ENCODE measurements around the gene DNAJC8.

DNAJC8 gene

DNA sequence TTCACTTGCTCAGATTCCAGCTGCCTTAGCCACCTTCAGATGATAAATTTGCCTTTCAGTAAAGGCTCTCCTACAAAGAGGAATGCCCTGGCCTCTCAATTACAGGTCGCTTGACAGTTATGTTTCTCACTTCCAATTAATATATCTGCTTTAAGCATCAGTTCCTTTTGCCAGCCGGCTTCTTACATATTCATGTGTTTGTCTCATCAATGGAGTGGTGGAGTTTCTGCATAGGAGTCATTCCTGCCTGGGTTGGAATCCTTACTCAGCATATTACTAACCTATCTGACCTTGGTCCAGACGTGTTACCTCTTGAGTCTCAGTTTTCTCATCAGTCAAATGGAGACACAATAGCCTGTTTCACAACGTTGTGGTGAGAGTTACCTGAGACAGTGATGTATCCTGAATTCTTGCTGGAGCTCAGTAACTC is 17.1 kb upstream of the DNAJC8 start:
- DNase-seq (ENCODE audit: low read depth, low spot score): no peak

DNA sequence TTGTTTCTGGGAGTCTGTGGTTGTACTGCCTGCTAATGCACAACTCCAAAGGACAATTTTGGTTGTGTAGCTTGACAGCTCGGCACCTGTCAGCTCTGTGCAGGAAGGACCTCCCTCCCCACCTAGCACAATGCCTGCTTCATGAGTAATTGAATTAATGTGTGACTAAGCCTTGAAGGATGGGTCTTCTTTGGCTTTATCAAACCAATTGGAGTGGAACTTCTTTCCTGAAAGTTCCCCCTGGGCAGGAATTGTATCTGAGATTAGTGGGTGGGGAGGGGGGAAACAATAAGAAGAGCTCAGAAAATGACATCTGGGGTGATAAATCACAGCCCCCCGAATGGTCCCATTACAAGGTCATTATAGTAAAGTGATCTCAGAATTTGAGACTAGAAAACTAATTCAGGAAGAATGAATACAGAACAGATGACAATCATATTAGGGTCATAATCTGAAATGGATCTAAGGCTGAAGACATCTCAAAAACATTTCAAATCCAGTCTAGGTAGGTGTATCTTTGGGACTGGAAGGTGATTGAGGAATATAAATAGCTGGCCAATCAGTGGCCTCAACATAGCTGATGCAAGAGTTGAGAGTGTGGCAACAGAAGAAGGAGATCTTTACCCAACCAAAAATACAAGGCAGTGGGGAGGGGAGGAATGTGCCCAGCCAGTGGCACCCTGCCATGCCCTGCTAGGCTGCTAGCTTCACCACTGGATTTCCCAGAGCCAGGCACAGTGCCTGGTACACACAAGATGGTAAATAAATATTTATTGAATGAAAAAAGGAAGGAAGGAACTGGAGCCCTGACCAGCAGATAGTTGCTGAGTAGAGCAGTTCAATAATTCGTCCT is 16.4 kb upstream of the DNAJC8 start:
- DNase-seq (ENCODE audit: low read depth, low spot score): no peak

DNA sequence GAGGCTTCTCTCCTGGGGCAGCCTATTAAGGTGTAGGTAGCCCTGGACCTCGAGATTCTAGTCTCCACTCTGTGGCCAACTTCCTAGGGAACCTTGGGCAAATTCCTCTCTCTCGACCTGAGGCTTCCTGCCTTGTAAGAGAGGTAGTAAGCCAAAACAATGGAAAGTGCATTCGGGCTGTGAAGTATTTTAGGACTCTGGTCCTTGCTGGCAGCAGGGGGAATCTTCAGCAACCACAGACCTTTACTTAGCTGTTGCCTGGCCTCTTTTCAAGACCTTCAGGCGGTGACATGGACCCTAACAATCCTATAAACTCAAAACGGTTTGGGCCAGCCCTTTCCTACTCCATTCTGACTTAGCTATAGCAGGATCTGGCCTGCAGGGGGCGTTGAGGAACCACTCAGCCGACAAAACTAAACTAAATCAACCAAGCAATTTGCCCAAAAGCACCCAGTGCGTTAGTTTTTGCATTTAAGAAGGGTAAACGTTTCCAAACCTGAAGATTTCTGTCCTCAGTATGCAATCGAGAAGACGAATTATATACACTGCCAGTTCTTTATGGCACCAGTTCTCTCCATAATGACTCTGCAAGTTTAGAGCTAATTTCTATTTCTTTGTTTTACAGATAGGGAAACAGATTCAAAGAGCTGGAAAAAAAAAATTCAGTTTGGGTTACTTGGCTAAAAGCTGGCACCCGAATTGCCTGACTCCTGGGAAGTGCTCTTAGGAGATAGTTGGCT is 15.6 kb upstream of the DNAJC8 start:
- peak; percentile 63 for DNase-seq (ENCODE audit: low read depth, low spot score)

DNA sequence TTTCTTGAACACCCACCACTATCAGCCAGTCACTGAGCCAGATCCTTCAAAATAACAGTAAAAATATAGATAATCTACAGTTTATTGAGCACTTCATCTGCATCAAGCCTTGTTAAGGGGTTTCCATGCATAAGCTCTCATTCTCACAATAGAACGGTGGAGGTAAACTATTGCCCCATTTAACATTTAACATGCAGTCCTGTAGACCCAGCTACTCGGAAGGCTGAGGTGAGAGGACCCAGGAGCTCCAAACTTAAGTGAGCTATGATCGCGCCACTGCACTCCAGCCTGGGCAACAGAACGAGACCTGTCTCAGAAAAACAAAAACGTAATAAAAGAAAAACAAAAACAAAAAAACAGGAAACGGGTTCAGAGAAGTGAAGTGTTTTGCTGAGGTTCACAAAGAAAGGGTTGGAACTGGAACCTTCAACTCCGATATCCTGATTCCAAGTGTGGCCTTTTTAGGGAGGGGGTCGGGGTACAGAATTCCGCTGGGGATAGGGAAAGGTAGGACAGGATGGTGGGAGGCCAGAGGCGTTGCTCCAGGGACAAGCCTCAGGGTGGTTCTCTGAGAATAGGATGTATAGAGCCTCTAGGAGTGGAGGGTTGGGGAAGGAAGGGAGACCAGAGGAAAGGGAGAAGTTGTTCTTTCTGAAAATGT is 14.9 kb upstream of the DNAJC8 start:
- DNase-seq (ENCODE audit: low read depth, low spot score): no peak

DNA sequence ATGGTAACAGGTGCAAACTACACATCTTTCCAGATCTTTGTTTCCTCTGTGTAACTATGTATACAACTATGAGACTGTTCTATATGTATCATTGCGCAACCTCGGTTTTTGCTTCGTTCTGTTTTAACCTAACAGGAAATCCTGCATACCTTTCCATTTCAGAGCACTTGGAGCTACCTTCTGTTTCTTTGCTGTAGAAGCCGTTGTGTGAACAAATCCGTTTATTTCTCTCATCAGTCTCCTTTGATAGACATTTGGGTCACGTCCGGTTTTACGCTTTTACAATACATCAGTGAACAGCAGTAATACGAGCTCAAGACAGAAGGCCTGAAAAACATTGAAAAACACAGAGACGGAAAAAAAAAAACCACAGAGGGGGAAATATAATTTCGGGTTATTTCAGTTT is 13.6 kb upstream of the DNAJC8 start:
- no peak for DNase-seq (ENCODE audit: low read depth, low spot score)

DNA sequence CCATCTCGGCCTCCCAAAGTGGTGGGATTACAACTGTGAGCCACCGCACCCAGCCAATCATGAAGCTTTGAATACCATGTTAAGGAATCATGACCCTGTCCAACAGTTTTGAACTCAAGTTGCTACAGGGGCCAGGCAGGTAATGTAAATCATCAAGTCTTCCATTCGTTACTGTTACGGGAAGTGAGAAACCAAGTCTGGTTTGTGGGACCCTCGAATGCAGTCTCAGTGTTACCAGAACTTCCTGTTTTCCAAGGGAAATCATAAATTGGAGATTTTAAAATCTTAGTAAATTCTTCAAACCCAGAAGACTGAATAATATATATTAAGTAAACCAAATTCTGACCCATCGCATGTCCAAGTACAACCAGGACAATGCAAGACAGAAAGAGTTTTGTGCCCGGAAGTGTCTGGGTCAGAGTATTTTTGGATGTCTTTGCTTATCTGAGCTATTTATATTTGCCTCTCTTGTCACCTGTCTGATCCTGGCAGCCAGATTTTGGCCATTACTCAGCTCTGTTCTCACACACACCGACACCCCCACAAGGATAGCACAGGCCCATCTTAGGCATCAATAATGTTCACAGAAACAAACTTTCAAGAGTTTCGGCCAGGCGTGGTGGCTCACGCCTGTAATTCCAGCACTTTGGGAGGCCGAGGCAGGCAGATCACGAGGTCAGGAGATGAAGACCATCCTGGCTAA is 11.9 kb upstream of the DNAJC8 start:
- no peak for DNase-seq (ENCODE audit: low read depth, low spot score)

DNA sequence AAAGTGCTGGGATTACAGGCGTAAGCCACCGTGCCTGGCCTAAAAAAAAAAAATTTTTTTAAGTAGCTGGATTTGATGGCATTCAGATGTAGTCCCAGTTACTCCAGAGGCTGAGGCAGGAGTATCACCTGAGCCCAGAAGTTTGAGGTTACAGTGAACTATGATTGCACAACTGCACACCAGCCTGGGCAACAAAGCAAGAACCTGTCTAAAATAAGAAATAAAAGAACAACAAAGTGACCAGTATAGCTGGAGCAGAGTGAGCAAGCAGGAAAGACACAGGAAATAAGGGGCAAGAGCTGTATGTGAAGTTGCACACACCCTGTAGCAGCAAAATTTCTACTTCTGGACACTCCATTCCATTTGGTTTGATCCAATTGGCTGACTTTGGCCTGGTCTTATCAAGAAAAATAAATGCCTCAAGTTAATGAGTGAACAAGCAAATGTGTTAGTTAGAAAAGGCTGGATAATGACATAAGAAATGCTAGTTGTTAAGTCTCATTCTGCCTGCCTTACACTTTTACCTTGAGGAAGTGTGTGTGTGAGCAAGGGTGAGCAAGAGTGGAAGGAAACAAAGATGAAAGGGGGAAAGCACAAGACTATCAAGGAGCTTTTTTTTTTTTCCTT is 11.0 kb upstream of the DNAJC8 start:
- DNase-seq (ENCODE audit: low read depth, low spot score): no peak

DNA sequence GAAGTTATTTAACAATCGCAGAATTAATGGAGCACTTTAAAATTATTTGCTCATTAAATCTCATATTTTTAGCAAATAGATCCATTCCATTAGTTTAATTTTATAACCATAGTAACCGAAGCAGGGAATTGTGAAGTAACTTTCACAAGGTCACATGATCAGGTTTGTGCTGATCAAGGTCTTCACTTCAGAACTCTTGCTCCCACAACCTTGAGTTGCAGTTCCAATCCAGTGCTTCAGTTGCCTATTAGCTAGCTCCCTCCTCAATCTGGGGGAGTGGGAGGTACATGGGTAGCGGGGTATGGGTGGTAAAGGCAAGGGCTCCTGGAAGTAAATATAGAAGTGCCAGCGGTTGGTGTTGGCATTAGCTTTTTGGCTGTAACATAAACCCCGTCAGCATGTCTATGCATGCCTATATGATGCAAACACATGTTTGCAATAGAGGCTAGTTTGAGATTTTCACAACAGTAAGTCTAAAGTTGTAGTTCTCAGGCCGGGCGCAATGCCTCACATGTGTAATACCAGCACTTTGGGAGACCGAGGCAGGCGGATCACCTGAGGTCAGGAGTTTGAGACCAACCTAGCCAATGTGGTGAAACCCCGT is 8.9 kb upstream of the DNAJC8 start:
- DNase-seq (ENCODE audit: low read depth, low spot score): no peak

DNA sequence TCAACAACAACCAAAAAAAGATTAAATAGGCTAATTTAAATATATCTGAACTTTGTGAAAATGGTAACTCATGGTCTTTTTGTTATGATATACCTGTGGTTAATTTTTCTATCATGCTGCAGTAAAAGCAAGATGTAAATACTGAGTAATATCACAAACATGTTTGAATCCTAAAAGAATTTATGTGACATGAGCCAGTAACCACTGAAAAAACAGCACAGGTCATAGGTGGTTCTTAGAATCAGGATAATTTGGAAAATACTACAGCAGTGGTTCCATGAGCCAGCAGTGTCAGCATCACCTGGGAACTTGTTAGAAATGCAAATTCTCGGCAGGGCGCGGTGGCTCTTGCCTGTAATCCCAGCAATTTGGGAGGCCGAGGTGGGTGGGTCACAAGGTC is 7.2 kb upstream of the DNAJC8 start:
- DNase-seq (ENCODE audit: low read depth, low spot score): no peak

DNA sequence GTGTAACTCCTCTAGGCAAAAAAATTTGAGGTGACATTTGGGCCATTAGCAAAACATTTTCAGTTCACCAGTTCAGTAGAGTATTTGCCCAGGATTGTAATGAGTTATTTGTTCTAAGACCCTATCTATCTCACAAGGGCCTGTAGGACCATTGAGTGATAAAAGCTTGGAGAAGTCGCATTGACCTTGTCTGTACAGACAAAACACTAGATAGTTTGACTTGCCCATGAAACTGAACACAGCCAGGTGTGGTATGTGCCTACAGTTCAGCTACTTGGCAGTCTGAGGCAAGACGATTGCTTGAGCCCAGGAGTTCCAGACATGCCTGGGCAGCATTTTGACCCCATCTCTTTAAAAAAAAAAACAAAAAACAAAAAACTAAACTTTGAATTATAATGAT is 6.2 kb upstream of the DNAJC8 start:
- no peak for DNase-seq (ENCODE audit: low read depth, low spot score)

DNA sequence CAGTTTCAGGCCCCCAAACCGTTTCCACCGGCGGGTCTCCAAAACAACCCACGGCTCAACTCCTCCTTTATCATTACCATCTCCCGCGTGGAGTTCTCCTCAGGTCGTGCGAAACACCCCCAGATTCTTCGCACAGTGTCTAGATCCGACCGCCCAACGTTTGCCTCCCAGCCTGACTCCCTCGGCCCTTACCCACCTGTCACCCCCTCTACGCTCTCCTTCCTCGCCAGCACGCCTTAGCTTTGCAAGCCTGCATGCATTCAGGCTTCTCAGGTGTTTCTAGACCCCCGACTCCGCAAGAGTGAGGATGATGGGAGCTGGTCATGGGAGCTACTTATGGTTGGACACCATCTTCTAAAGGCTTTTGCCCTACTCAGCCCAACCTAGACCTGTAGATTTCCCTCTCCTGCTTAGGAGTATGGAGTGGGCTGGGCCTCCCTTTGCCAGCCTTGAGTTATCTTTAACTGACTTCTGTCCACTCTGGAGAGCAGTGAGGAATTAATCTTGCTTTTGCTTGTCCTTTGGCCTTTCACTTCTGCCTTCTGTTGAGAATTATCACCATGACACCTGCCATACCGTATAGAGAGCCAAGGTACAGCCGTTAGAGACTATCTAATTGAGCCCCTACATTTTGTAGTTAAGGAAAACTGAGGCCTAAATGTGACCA is 4.0 kb upstream of the DNAJC8 start:
- no peak for DNase-seq (ENCODE audit: low read depth, low spot score)

DNA sequence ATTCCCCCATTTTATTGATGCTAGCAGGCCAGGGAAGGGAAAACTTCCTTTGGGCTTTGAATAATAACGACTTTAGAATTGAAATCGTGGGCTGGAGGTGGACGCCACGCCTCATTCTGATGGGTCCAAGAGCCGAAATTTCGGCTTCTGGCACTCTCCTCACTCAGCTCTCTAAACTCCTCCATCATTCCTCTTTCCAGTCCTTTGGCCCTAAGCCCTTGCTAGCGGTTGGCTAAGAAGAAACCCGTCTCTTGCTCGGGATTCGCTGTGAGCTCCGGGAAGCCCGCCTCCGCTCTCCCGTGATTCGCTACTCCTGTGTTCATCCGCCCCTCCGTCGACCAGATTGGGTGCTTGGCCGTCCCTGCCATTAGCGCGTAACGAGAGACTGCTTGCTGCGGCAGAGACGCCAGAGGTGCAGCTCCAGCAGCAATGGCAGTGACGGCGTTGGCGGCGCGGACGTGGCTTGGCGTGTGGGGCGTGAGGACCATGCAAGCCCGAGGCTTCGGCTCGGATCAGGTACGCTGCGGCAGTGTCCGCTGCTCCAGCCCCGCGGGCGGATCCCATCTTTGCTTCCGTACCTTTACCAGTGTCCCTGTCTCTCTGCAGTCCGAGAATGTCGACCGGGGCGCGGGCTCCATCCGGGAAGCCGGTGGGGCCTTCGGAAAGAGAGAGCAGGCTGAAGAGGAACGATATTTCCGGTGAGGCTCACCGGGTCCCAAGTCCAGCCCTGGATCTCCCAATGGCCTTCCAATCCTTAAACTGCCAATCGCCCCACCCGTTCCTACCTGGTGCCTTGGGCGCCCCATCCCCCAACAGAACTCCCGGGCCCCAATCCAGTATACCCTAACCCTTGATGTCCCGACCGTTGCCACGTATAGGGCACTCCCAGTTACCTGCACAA is 3.2 kb upstream of the DNAJC8 start, which contains the start of gene ATP5IF1:
Gene ATP5IF1, plus strand, starts transcription at position 370 of the 901 bp plus-strand sequence. Its CDS starts 60 bp downstream, at position 430.
- peak; percentile 88 for DNase-seq (ENCODE audit: low read depth, low spot score)

DNA sequence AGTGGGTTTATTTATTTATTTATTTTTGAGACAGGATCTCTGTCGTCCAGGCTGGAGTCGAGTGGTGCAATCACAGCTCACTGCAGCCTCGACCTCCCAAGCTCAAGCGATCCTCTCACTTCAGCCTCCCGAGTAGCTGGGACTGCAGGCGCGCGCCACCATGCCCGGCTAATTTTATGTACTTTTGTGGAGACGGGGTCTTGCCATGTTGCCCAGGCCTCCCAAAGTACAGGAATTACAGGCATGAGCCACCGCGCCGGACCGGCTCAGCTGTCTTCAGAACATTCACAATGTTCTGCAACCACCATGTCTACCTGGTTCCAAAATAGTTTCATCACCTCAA is 406 bp upstream of the DNAJC8 start:
- DNase-seq (ENCODE audit: low read depth, low spot score): no peak

DNA sequence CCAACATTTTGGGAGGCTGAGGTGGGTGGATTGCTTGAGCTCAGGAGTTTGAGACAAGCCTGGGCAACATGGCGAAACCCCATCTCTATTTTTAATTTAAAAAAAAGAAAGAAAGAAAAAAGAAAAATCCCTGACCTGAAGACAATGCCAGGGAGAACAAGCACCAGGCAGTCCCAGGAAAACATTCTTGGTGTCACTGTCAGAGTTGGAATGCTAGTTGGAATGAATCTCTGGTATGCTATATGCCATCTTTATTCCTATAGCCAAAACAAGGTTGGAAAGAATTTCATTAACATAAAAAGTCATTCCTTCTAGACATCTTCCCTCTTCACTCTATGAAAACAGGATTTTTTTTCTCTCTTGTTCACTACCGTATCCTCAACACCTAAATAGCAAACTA is 2.8 kb downstream of the DNAJC8 start:
- DNase-seq (ENCODE audit: low read depth, low spot score): no peak

DNA sequence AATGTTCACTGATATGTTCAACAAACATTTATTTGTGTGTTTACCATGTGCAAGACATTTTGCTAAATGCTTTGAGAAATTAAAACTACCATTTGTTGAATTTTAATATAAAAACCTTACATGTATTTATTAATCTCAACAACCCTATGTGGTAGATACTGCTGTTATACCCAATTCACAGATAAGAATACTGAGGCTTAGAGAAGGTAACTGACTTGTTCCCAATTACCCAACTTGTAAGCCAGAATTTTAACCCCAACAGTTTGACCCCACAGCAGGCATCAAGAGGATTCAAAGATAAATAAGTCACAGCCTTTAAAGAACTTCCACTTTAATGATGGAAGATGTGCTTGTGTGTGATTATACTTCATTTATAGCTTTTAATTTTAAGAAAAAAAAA is 3.7 kb downstream of the DNAJC8 start:
- no peak for DNase-seq (ENCODE audit: low read depth, low spot score)

DNA sequence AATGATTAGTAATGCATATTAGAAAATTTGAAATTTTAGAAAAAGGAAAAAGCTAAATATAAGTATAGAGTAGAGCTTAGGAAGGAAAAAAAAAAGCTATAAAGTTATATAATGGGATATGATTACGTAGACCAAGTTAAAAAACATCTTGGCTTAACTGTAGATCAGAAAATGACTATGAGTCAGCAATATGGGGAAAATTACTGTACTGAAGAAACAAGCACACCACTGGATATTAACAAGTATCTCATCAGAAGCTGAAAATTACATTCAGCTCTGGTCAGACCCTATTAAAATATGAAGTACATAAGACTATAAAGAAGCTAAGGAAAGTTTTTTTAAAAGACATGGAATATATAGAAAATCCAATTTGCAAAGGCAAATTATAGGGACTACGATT is 19.5 kb downstream of the DNAJC8 start:
- DNase-seq (ENCODE audit: low read depth, low spot score): no peak

DNA sequence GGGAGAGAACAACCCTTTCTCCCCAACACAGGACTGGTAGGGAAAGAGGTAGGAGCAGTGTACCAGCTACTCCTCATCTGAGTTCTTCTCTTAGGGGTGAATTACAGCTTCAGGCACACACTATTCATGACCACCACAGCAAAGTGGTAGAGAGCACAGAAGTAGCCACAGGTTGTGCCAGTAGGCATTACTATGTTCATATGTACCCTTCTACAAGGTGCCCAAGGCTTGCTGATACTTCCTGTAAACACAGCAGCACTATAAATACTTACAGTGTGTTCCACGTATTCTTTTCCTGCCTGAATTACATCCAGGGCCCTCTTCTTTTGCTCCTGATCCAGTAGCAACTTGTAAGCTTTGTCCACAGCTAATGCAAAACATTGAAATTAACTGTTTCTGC is 23.1 kb downstream of the DNAJC8 start:
- DNase-seq (ENCODE audit: low read depth, low spot score): no peak

DNA sequence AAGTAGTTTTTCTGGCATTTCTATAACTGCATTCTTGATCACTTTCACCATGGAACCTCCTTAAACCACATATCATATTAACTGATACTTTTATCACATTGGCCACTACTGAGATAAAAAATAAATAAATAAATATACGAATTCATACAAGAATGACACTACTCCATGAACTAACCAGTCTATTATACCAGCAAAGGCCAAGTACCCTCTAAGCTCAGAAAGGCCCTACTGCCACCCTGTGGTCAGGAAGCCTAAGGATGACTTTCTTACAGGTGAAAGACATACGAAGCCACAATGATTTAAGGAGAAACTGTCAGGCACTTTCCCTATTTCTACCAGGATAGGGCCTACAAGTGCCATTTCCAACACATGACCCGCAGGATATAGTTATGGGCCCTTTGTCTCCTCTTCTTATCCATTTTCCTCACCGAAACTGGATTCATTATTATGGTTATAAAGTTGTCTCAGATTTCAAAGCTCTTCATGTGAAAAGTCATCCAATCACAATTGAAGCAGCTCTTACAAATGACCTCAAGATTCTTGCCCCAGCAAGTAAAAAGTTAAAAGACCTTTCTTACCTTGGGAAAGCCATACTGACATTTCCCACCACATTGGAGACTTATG is 23.9 kb downstream of the DNAJC8 start:
- peak; percentile 23 for DNase-seq (ENCODE audit: low read depth, low spot score)

DNA sequence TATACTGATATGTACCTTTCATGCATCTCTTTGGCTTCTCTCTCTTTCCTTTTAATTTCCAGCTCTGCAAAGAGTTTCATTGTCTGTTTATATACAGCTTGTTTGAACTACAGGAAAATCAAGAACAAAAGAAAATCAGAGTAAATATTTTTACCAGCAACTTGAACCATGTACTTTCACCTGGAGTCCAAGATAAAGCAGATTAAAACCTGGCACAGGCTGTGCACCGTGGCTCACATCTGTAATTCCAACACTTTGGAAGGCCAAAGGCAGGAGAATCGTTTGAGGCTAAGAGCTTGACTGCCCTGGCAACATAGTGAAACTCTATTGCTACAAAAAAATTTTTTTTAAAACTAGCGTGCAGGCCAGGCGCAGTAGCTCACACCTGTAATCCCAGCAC is 27.6 kb downstream of the DNAJC8 start:
- no peak for DNase-seq (ENCODE audit: low read depth, low spot score)

All from activated naive CD8-positive, alpha-beta T cell treated with anti-CD3 and anti-CD28 coated beads, Interleukin-2, amount 50 U/mL, for 16 hours (primary cell).